SJSA1 (cell line): ENCODE results near the gene ALOX15B. TPM values are rescaled to one million over a fixed set of nuclear protein-coding genes. Genes with fewer than 3 reads are reported as not detected.
"Not testable (repeated sequence)": the region's sequence is repeated elsewhere in the genome, so short reads cannot be mapped to it uniquely, and the experiment has no call there.

ENCODE experiments used
- DNase-seq, 2 experiments: peaks; one replicate each; pipeline ENCODE4 v3.0.0-alpha.2; 2015 to 2020; ENCODE audit warnings: low spot score in 2 of 2, low read depth in 1 of 2
- H3K27ac ChIP-seq: fragments of 250-450 bp; sonication (Bioruptor Pico); 2 replicates; pipeline ENCODE4 v1.5.1; 2020; ENCODE audit warnings: mild to moderate bottlenecking, moderate library complexity
- H3K27me3 ChIP-seq: fragments of 250-450 bp; sonication (Bioruptor Pico); replicated peaks from 2 replicates; pipeline ENCODE4 v1.5.1; 2020; ENCODE audit warnings: mild to moderate bottlenecking, moderate library complexity
- H3K36me3 ChIP-seq: fragments of 250-450 bp; sonication (Bioruptor Pico); 2 replicates; pipeline ENCODE4 v1.5.1; 2020; ENCODE audit warnings: mild to moderate bottlenecking
- H3K4me1 ChIP-seq: fragments of 250-450 bp; sonication (Bioruptor Pico); replicated peaks from 2 replicates; pipeline ENCODE4 v1.6.1; 2021; ENCODE audit warnings: mild to moderate bottlenecking
- H3K4me3 ChIP-seq: fragments of 250-450 bp; sonication (Bioruptor Pico); 2 replicates; pipeline ENCODE4 v1.5.1; 2020; ENCODE audit warnings: mild to moderate bottlenecking
- H3K9me3 ChIP-seq: fragments of 250-450 bp; sonication (Bioruptor Pico); replicated peaks from 2 replicates; pipeline ENCODE4 v1.5.1; 2020; ENCODE audit warnings: mild to moderate bottlenecking
- total RNA-seq: library from RNA; depleted of rRNA; stranded (reverse); fragments of >200 nt; shearing (Covaris generic); gene quantifications from 2 replicates; pipeline ENCODE4 v1.2.3, GENCODE V29; 2014

Gene ALOX15B
- total RNA-seq, 1 experiment from 2014 or later: not detected

- Histone ChIP-seq H3K27ac (no peak overlapping the region), H3K27me3 (peaks cover 19% of the 10 kb centered on the region), H3K9me3 (no peaks in the 10 kb centered on the region), H3K4me1 (no peaks in the 10 kb centered on the region), H3K4me3 (no peak overlapping the region), H3K36me3 (no peaks in the 10 kb centered on the region)
- no peak for DNase-seq
Observed at GRCh38 chr17:8019665-8020650, 18.9 kb upstream of the ALOX15B start.

- DNase-seq: no peak
- H3K4me1 ChIP-seq: no peaks in the 10 kb centered on the region
- H3K27ac ChIP-seq: no peak overlapping the region
- no peaks in the 10 kb centered on the region for H3K9me3 ChIP-seq
- H3K4me3 ChIP-seq: no peak overlapping the region
- H3K27me3 ChIP-seq: peaks cover 13% of the 10 kb centered on the region
- H3K36me3 ChIP-seq: no peaks in the 10 kb centered on the region
Observed at GRCh38 chr17:8020776-8021564, 17.9 kb upstream of the ALOX15B start.

- Histone ChIP-seq H3K4me1 (no peaks in the 10 kb centered on the region), H3K9me3 (no peaks in the 10 kb centered on the region), H3K4me3 (no peak overlapping the region), H3K27me3 (peaks cover 5% of the 10 kb centered on the region), H3K27ac (no peak overlapping the region), H3K36me3 (no peaks in the 10 kb centered on the region)
- no peak for DNase-seq
Observed at GRCh38 chr17:8021565-8022359, 17.1 kb upstream of the ALOX15B start.

- DNase-seq: no peak
- Histone ChIP-seq H3K4me1 (no peaks in the 10 kb centered on the region), H3K27ac (no peak overlapping the region), H3K4me3 (no peak overlapping the region), H3K27me3 (0 out of 2 replicates have a peak, but pooled peaks cover 5% of the 10 kb centered on the region), H3K36me3 (no peaks in the 10 kb centered on the region), H3K9me3 (no peaks in the 10 kb centered on the region)
Observed at GRCh38 chr17:8022360-8023003, 16.4 kb upstream of the ALOX15B start.

GRCh38 chr17:8024161-8024560 is 14.7 kb upstream of the ALOX15B start:
- not testable (repeated sequence) for H3K4me1 ChIP-seq

GRCh38 chr17:8025176-8025911 is 13.5 kb upstream of the ALOX15B start:
- Histone ChIP-seq H3K9me3 (no peaks in the 10 kb centered on the region), H3K4me3 (no peak overlapping the region), H3K36me3 (no peaks in the 10 kb centered on the region), H3K27me3 (0 out of 2 replicates have a peak, but pooled peaks cover 3% of the 10 kb centered on the region), H3K27ac (no peak overlapping the region), H3K4me1 (no peaks in the 10 kb centered on the region)
- DNase-seq: no peak

More at GRCh38 chr17:8024161-8024560, 14.7 kb upstream of the ALOX15B start:
- H3K9me3 ChIP-seq, H3K27me3 ChIP-seq, H3K27ac ChIP-seq, H3K36me3 ChIP-seq, DNase-seq, H3K4me3 ChIP-seq: not testable (repeated sequence)

GRCh38 chr17:8029121-8029520 is 9.7 kb upstream of the ALOX15B start:
- H3K27ac ChIP-seq: no peak overlapping the region
- no peaks in the 10 kb centered on the region for H3K36me3 ChIP-seq
- DNase-seq: no peak
- no peaks in the 10 kb centered on the region for H3K9me3 ChIP-seq
- H3K4me1 ChIP-seq: no peaks in the 10 kb centered on the region
- H3K27me3 ChIP-seq: 0 out of 2 replicates have a peak, but pooled peaks cover 9% of the 10 kb centered on the region
- no peak overlapping the region for H3K4me3 ChIP-seq

- no peaks in the 10 kb centered on the region for H3K4me1 ChIP-seq
- H3K4me3 ChIP-seq: no peak overlapping the region
- no peaks in the 10 kb centered on the region for H3K36me3 ChIP-seq
- H3K9me3 ChIP-seq: no peaks in the 10 kb centered on the region
- DNase-seq: no peak
- H3K27ac ChIP-seq: no peak overlapping the region
- peaks cover 22% of the 10 kb centered on the region; the same call in 1 of the 2 replicates for H3K27me3 ChIP-seq
Observed at GRCh38 chr17:8031261-8031661, 7.6 kb upstream of the ALOX15B start.

GRCh38 chr17:8031950-8032349 is 6.9 kb upstream of the ALOX15B start:
- no peaks in the 10 kb centered on the region for H3K9me3 ChIP-seq
- no peak overlapping the region for H3K4me3 ChIP-seq
- no peaks in the 10 kb centered on the region for H3K4me1 ChIP-seq

GRCh38 chr17:8032442-8032841 is 6.4 kb upstream of the ALOX15B start:
- Histone ChIP-seq H3K36me3 (no peaks in the 10 kb centered on the region), H3K4me3 (no peak overlapping the region), H3K9me3 (no peaks in the 10 kb centered on the region), H3K4me1 (no peaks in the 10 kb centered on the region), H3K27me3 (peaks cover 24% of the 10 kb centered on the region; the same call in 1 of the 2 replicates), H3K27ac (no peak overlapping the region)
- no peak for DNase-seq

More at GRCh38 chr17:8031950-8032349, 6.9 kb upstream of the ALOX15B start:
- H3K27ac ChIP-seq: no peak overlapping the region
- no peaks in the 10 kb centered on the region for H3K36me3 ChIP-seq
- no peak for DNase-seq
- peaks cover 24% of the 10 kb centered on the region; the same call in 1 of the 2 replicates for H3K27me3 ChIP-seq

- no peak overlapping the region for H3K4me3 ChIP-seq
- no peak overlapping the region for H3K27ac ChIP-seq
- peaks cover 4% of the 10 kb centered on the region; the same call in 1 of the 2 replicates for H3K4me1 ChIP-seq
- peaks cover 20% of the 10 kb centered on the region for H3K27me3 ChIP-seq
- H3K36me3 ChIP-seq: no peaks in the 10 kb centered on the region
- DNase-seq: no peak
- no peaks in the 10 kb centered on the region for H3K9me3 ChIP-seq
Observed at GRCh38 chr17:8039611-8040168, 831 bp downstream of the ALOX15B start.
